Measurements from ENCODE around the gene SLC28A3.

DNA sequence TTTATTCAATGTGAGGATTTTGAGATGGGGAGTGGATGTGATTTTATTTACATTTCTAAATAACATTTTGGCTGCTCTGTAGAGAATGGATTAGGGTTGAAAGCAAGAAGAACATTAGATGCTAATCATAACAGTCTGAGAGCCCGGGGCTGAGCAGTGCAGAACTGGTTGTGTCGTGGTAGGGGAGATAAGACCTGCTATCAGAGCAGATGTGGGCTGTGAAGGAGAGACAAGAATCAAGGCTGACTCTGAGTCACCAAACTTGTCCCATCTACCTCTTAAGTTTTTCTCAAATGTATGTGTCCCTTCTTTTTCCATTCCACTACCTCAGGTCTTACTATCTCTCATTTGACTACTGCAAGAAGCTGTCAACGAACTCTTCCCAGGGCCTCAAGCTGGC is 35.4 kb upstream of the SLC28A3 start:
- TF ChIP-seq, protein P1, sequence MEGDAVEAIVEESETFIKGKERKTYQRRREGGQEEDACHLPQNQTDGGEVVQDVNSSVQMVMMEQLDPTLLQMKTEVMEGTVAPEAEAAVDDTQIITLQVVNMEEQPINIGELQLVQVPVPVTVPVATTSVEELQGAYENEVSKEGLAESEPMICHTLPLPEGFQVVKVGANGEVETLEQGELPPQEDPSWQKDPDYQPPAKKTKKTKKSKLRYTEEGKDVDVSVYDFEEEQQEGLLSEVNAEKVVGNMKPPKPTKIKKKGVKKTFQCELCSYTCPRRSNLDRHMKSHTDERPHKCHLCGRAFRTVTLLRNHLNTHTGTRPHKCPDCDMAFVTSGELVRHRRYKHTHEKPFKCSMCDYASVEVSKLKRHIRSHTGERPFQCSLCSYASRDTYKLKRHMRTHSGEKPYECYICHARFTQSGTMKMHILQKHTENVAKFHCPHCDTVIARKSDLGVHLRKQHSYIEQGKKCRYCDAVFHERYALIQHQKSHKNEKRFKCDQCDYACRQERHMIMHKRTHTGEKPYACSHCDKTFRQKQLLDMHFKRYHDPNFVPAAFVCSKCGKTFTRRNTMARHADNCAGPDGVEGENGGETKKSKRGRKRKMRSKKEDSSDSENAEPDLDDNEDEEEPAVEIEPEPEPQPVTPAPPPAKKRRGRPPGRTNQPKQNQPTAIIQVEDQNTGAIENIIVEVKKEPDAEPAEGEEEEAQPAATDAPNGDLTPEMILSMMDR (IDR thresholded peaks at IDR 0.05) = no peak
- TF ChIP-seq POLR2A (IDR thresholded peaks at IDR 0.05) = no peak
- TF ChIP-seq EP300 (IDR thresholded peaks at IDR 0.05) = no peak

Measured in suprapubic skin (tissue), 3 donors.